GM19043 (cell line): Measurements from ENCODE around the gene SCN4B.

Experiments used
- ATAC-seq: cut with Tn5 transposase; IDR thresholded peaks from one replicate; pipeline ENCODE4 v1.9.1; 2021; ENCODE audit warnings: low read depth; ENCODE audit not compliant: unreplicated experiment

Gene SCN4B

GRCh38 chr11:118135051-118135795 lies 17.4 kb downstream of the SCN4B start:
- no peak for ATAC-seq

- no peak for ATAC-seq
These were observed 18.8 kb downstream of the SCN4B start for GRCh38 chr11:118133816-118134215.

DNA sequence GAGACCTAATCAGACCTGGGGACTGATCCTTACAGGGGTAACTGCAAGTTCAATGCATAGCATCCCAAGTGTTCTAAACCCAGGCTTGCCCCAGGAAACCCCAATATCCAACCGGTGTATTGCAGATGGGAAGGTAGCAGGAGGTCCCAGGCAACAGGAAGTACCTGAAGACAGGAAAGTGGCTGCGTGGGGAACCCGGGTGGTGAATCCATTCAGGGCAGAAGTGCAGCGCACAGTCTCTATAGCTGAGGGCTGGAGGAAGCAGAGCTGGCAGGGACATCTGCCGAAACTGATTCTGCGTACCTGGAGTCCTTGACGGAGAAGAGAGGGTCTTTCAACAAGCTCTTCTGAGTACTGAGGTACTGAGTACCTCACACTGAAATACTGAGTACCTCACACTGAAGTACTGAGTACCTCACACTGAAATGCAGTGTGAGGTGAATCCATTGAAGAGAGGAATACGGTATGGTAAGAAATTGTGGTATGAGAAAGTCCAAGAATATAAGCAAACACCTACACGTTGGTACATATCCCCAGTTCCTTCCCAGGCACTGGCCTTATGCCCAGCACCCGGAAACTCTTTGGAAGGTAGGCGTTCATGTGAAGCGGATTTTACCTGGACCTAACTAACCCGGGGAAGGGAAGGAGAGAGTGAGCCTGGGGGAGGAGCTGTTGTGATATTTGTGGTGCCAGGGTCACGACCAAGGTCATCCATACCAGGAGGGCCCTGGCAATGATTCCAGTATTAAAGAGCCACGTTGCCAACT lies 20.1 kb downstream of the SCN4B start:
- ATAC-seq: no peak

GRCh38 chr11:118129471-118130172 lies 23.0 kb downstream of the SCN4B start:
- no peak for ATAC-seq

DNA sequence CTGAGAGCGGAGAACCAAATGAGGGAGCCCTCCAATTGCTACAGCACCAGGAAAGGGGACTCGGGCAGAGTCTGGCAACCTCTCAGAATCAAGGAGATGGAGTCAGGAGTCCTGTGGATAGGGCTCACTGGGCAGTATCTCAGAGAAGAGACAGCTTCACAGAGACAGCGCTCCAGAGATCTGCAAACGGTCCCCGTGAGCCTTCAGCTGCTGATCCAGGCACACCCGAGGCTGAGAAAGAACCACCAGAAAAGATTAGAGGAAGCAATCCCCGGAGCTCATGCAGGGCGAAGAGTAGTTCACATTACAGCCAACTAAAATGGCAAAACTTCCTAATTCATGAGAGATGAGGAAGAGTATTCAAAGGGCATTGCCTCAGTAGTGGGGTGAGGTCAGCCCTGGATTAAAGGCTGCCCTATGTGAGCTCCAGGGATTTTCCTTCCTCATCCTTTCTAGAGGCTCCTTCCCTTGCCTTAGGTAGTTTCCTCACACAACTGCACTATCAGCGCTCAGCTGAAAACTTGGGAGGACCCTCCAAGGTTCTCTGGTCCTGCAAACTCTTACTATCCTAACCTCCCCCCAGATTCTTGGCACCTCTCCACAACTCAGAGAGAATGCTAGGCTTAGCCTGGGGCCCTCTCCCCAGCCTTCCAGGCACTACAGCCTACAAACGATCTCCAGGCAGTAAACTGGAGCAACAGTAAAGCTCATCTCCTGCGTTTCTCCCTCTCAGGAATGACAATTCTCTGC lies 23.7 kb downstream of the SCN4B start:
- no peak for ATAC-seq

GRCh38 chr11:118128310-118128709 lies 24.3 kb downstream of the SCN4B start:
- ATAC-seq: no peak

- ATAC-seq: no peak
These were observed 26.4 kb downstream of the SCN4B start for GRCh38 chr11:118126082-118126838.

- ATAC-seq: no peak
These were observed 27.6 kb downstream of the SCN4B start for GRCh38 chr11:118124929-118125535.

DNA sequence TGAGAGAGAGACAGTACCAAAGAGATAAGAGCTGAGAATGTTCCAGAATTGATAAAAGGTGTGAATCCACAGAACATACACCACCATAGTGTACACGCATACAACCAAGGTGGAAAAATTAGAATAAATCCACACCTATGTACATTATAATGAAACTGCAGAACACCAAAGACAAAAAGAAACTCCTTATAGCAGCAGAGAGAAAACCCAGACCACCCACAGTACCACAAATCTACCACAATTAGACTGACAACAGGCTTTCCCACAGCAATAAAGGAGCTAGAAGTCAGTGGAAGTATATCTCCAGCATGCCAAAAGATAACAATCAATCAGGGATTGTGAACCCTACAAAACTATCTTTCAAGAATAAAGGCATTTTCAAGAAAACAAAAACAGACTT lies 31.8 kb downstream of the SCN4B start:
- ATAC-seq: no peak

GRCh38 chr11:118117790-118118601 lies 34.6 kb downstream of the SCN4B start:
- no peak for ATAC-seq

- ATAC-seq: no peak
These were observed 37.6 kb downstream of the SCN4B start for GRCh38 chr11:118115048-118115447.

- no peak for ATAC-seq
These were observed 38.4 kb downstream of the SCN4B start for GRCh38 chr11:118114266-118114665.

- no peak for ATAC-seq
These were observed 39.8 kb downstream of the SCN4B start for GRCh38 chr11:118112711-118113430.

- no peak for ATAC-seq
These were observed 40.9 kb downstream of the SCN4B start for GRCh38 chr11:118111744-118112035.

GRCh38 chr11:118111019-118111743 lies 41.4 kb downstream of the SCN4B start:
- no peak for ATAC-seq

- no peak for ATAC-seq
These were observed 43.4 kb downstream of the SCN4B start for GRCh38 chr11:118109231-118109630.

DNA sequence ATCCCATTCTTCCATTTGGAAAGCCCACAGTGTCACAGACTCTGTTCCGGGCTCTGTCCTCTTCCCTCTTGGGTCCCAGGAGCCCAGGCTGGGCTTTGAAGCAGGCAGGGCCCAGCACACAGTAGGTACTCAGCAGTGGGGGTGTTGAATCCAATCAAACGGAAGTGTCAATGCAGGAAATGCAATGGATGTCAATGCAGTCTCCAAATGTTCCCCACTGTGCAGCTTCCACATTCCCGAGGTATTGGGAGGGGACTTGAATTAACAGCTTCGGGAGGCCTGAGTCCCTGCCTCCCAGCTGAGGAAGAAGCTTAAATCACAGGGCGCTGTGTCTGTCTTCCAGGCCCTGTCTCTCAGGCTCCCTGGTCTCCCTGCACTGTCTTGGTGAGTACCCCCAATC lies 44.1 kb downstream of the SCN4B start:
- ATAC-seq: no peak
